SJSA1 (cell line): ENCODE measurements around the gene WDR64. TPM values are rescaled to one million over a fixed set of nuclear protein-coding genes. Genes with fewer than 3 reads are reported as not detected.
A peak's percentile ranks its signal among the peaks of the same experiment; 100 is the strongest.
"Not testable (repeated sequence)": the region's sequence is repeated elsewhere in the genome, so short reads cannot be mapped to it uniquely, and the experiment has no call there.

Source experiments
- DNase-seq, 2 experiments: peaks; one replicate each; pipeline ENCODE4 v3.0.0-alpha.2; 2015 to 2020; ENCODE audit warnings: low spot score in 2 of 2, low read depth in 1 of 2
- H3K27ac ChIP-seq: fragments of 250-450 bp; sonication (Bioruptor Pico); 2 replicates; pipeline ENCODE4 v1.5.1; 2020; ENCODE audit warnings: mild to moderate bottlenecking, moderate library complexity
- H3K27me3 ChIP-seq: fragments of 250-450 bp; sonication (Bioruptor Pico); replicated peaks from 2 replicates; pipeline ENCODE4 v1.5.1; 2020; ENCODE audit warnings: mild to moderate bottlenecking, moderate library complexity
- H3K36me3 ChIP-seq: fragments of 250-450 bp; sonication (Bioruptor Pico); 2 replicates; pipeline ENCODE4 v1.5.1; 2020; ENCODE audit warnings: mild to moderate bottlenecking
- H3K4me1 ChIP-seq: fragments of 250-450 bp; sonication (Bioruptor Pico); replicated peaks from 2 replicates; pipeline ENCODE4 v1.6.1; 2021; ENCODE audit warnings: mild to moderate bottlenecking
- H3K4me3 ChIP-seq: fragments of 250-450 bp; sonication (Bioruptor Pico); 2 replicates; pipeline ENCODE4 v1.5.1; 2020; ENCODE audit warnings: mild to moderate bottlenecking
- H3K9me3 ChIP-seq: fragments of 250-450 bp; sonication (Bioruptor Pico); replicated peaks from 2 replicates; pipeline ENCODE4 v1.5.1; 2020; ENCODE audit warnings: mild to moderate bottlenecking
- total RNA-seq: library from RNA; depleted of rRNA; stranded (reverse); fragments of >200 nt; shearing (Covaris generic); gene quantifications from 2 replicates; pipeline ENCODE4 v1.2.3, GENCODE V29; 2014

The WDR64 gene
- total RNA-seq, 1 experiment from 2014 or later: 0.24 TPM

DNA sequence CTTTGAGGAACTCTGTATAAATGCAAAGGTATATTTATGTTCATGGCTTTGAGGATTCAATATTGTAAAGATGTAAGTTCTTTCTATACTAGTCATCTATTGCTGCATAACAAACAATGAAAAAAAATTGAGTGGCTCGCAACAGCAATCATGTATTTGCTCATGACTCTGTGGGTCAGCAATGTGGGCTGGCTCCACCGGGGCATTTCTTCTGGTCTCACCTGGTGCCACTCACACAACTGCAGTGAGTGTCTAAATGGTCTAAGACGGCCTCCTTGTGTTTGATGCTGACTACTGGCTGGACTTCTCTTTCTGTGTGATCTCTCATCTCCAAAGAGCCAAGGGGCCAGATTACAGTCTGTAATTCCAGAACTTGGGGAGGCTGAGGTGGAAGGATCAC is 150.8 kb downstream of the WDR64 start:
- no peaks in the 10 kb centered on the region for H3K36me3 ChIP-seq
- no peak overlapping the region for H3K4me3 ChIP-seq
- no peak overlapping the region for H3K27ac ChIP-seq
- peaks cover 19% of the 10 kb centered on the region for H3K4me1 ChIP-seq
- H3K27me3 ChIP-seq: 0 out of 2 replicates have a peak, but pooled peaks cover 2% of the 10 kb centered on the region
- peak in 1 of 2 experiments; percentile 56 for DNase-seq
- H3K9me3 ChIP-seq: no peaks in the 10 kb centered on the region

DNA sequence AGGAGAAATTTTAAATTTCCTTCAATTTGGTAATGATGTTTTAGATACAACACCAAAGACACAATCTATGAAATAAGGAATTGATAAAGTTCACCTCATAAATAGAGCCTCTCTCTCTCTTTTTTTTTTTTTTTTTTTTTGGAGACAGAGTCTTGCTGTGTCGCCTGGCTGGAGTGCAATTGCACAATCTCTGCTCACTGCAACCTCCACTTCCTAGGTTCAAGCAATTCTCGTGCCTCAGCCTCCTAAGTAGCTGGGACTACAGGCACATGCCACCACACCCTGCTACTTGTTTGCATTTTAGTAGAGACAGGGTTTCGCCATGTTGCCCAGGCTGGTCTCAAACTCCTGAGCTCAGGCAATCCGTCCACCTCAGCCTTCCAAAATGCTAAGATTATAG is 152.6 kb downstream of the WDR64 start:
- not testable (repeated sequence) for H3K4me3 ChIP-seq, DNase-seq, H3K9me3 ChIP-seq, H3K27ac ChIP-seq, H3K36me3 ChIP-seq, H3K27me3 ChIP-seq
- peaks cover 19% of the 10 kb centered on the region for H3K4me1 ChIP-seq

GRCh38 chr1:241808265-241808664 is 156.2 kb downstream of the WDR64 start:
- H3K4me3 ChIP-seq: no peak overlapping the region
- H3K4me1 ChIP-seq: peaks cover 15% of the 10 kb centered on the region
- H3K27ac ChIP-seq: no peak overlapping the region
- H3K36me3 ChIP-seq: no peaks in the 10 kb centered on the region
- no peaks in the 10 kb centered on the region for H3K9me3 ChIP-seq
- H3K27me3 ChIP-seq: no peaks in the 10 kb centered on the region
- DNase-seq: no peak

DNA sequence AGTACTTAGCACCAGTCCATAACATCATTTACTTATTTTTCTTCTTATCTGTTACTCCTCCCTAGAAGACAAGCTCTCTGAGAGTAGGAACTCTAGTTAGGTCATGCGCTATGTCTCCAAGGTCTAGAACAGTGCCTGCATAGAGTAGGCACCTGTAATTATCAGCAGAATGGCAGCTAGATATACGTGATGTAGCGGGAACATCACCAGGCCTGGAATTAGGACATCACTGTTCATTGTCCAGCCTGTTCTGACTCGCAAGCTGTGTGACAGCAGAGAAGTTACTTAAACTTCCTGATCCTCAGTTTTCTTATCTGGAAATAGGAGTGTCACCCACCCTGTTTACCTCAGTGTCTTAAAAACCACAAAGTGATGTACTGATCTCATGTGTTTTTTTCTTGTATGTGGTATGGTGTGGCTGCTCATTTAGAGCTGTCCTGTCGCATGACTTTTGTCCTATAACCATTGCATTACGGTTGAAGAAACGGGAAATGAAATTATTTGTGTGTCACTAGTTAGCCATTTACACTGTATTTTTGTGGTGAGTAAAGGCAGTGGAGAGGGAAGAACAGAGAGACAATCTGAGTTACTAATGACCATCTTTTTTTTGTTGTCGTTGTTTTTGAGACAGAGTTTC is 158.8 kb downstream of the WDR64 start:
- Histone ChIP-seq H3K4me1 (peaks cover 15% of the 10 kb centered on the region), H3K27me3 (no peaks in the 10 kb centered on the region), H3K9me3 (no peaks in the 10 kb centered on the region)

GRCh38 chr1:241813768-241814320 is 161.8 kb downstream of the WDR64 start:
- H3K9me3 ChIP-seq: no peaks in the 10 kb centered on the region
- DNase-seq: no peak

More for the DNA sequence above, 158.8 kb downstream of the WDR64 start:
- no peak for DNase-seq
- H3K27ac ChIP-seq: no peak overlapping the region
- no peak overlapping the region for H3K4me3 ChIP-seq
- H3K36me3 ChIP-seq: no peaks in the 10 kb centered on the region

GRCh38 chr1:241816008-241816407 is 163.9 kb downstream of the WDR64 start:
- Histone ChIP-seq H3K9me3 (no peaks in the 10 kb centered on the region), H3K27ac (no peak overlapping the region), H3K27me3 (no peaks in the 10 kb centered on the region), H3K4me1 (peaks cover 19% of the 10 kb centered on the region), H3K36me3 (no peaks in the 10 kb centered on the region), H3K4me3 (no peak overlapping the region)
- DNase-seq: no peak

More at GRCh38 chr1:241813768-241814320, 161.8 kb downstream of the WDR64 start:
- no peaks in the 10 kb centered on the region for H3K27me3 ChIP-seq
- H3K36me3 ChIP-seq: no peaks in the 10 kb centered on the region
- H3K4me3 ChIP-seq: no peak overlapping the region
- peaks cover 19% of the 10 kb centered on the region for H3K4me1 ChIP-seq
- no peak overlapping the region for H3K27ac ChIP-seq

DNA sequence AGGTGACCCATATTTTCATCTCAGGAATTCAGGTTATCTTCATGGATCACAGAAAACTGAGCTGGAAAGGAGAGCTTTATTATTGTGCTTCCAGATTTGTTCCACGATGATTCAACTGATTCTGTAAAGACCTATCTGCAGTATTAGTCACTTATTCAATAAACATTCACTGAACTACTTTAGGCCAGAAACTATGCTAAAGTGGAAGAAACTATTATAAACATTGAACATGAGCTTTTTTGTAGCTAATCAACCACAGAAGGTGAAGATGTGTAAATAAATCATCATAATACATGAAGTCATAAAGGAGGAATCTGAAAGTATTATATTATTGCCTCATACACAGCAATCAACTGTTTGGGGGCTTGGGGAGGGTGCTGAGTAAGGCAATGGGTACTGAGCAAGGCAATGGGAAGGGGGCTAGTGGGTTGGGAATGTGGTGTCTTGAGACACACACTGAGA is 165.3 kb downstream of the WDR64 start:
- Histone ChIP-seq H3K27me3 (no peaks in the 10 kb centered on the region), H3K36me3 (no peaks in the 10 kb centered on the region), H3K27ac (peak overlapping the region; percentile 51)

DNA sequence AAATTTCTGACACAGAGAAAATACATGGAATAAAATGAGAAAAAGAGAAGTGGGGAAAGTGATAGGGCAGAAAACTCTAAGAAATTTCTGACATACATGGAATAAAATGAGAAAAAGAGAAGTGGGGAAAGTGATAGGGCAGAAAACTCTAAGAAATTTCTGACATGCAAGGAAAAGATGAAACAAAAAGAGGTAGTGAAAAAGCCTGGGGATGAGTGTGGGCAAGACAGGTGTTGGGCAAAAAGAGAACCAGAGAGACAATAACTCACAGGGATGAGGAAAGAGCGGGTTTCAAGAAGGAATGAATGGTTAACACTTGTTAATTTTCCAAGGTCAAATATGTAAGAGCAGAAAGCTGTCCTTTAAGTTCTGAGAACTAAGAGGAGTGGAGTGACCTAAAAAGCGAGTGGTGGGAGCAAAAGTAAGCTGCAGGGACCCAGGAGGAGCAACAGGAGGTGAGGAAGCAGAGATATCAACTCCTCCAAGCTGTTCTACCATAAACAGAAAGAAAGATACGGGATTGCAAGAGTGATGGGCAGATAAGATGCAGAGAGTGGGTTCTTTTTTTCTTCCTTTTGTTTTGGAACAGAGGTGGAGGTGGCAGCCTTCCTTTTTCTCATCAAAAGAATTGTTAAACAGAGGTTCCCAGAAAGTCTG is 166.0 kb downstream of the WDR64 start:
- no peaks in the 10 kb centered on the region for H3K9me3 ChIP-seq
- no peak for DNase-seq
- H3K27ac ChIP-seq: peak overlapping the region; percentile 51

More for the DNA sequence above, 165.3 kb downstream of the WDR64 start:
- DNase-seq: peak in 1 of 2 experiments; percentile 77
- no peak overlapping the region for H3K4me3 ChIP-seq
- H3K4me1 ChIP-seq: peaks cover 26% of the 10 kb centered on the region
- no peaks in the 10 kb centered on the region for H3K9me3 ChIP-seq

GRCh38 chr1:241819340-241819866 is 167.3 kb downstream of the WDR64 start:
- Histone ChIP-seq H3K27ac (no peak overlapping the region), H3K36me3 (no peaks in the 10 kb centered on the region), H3K4me1 (peaks cover 26% of the 10 kb centered on the region), H3K9me3 (no peaks in the 10 kb centered on the region), H3K4me3 (no peak overlapping the region), H3K27me3 (no peaks in the 10 kb centered on the region)
- DNase-seq: no peak

More for the DNA sequence above, 166.0 kb downstream of the WDR64 start:
- Histone ChIP-seq H3K36me3 (no peaks in the 10 kb centered on the region), H3K4me3 (no peak overlapping the region), H3K4me1 (peaks cover 26% of the 10 kb centered on the region), H3K27me3 (no peaks in the 10 kb centered on the region)

GRCh38 chr1:241821363-241821762 is 169.3 kb downstream of the WDR64 start:
- H3K9me3 ChIP-seq: no peaks in the 10 kb centered on the region
- no peaks in the 10 kb centered on the region for H3K36me3 ChIP-seq
- peak in 1 of 2 experiments; percentile 50 for DNase-seq

GRCh38 chr1:241822846-241823245 is 170.8 kb downstream of the WDR64 start:
- Histone ChIP-seq H3K9me3 (no peaks in the 10 kb centered on the region), H3K36me3 (no peaks in the 10 kb centered on the region), H3K4me3 (no peak overlapping the region), H3K27ac (no peak overlapping the region), H3K27me3 (no peaks in the 10 kb centered on the region), H3K4me1 (peaks cover 8% of the 10 kb centered on the region)
- no peak for DNase-seq

More at GRCh38 chr1:241821363-241821762, 169.3 kb downstream of the WDR64 start:
- no peaks in the 10 kb centered on the region for H3K27me3 ChIP-seq
- no peak overlapping the region for H3K4me3 ChIP-seq
- no peak overlapping the region for H3K27ac ChIP-seq
- H3K4me1 ChIP-seq: peaks cover 22% of the 10 kb centered on the region

DNA sequence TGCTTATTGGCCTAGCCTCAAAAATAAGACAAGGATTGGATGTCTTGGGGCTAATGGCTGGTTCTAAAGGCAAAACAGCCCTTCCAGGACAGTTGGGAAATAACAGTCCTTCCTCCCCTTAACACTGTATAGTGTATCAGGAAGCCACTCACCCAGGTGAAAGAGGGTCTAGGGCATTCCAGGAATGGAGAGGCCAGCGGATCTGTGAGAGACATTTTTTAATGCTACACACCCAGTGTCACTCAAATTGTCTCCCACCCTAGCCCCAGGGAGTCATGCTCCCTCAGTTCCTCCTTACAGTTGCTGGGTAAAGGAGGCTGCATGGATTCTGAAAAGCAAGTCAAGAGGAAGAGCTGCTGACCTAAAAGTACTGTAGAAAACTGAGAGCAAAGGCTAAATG is 171.8 kb downstream of the WDR64 start:
- no peak overlapping the region for H3K27ac ChIP-seq
- peaks cover 17% of the 10 kb centered on the region for H3K4me1 ChIP-seq
- H3K27me3 ChIP-seq: no peaks in the 10 kb centered on the region
- H3K36me3 ChIP-seq: no peaks in the 10 kb centered on the region
- H3K4me3 ChIP-seq: no peak overlapping the region
- DNase-seq: no peak
- H3K9me3 ChIP-seq: no peaks in the 10 kb centered on the region

- H3K9me3 ChIP-seq: no peaks in the 10 kb centered on the region
- H3K4me3 ChIP-seq: no peak overlapping the region
- H3K36me3 ChIP-seq: no peaks in the 10 kb centered on the region
- no peak for DNase-seq
- H3K27ac ChIP-seq: no peak overlapping the region
- H3K27me3 ChIP-seq: no peaks in the 10 kb centered on the region
- peaks cover 18% of the 10 kb centered on the region for H3K4me1 ChIP-seq
These were observed 173.5 kb downstream of the WDR64 start for GRCh38 chr1:241825581-241825980.

DNA sequence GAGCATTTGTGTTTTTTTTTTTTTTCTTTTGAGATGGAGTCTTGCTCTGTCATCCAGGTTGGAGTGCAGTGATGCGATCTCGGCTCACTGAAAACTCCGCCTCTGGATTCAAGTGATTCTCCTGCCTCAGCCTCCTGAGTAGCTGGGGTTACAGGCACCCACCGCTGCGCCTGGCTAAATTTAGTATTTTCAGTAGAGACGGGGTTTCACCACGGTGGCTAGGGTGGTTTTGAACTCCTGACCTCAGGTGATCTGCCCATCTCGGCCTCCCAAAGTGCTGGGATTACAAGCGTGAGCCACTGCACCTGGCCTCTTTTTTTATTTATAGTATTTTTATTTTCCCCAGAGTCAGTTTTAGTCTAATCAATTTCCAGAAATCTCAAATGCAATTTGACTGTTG is 174.5 kb downstream of the WDR64 start:
- not testable (repeated sequence) for H3K9me3 ChIP-seq, H3K4me3 ChIP-seq, H3K27me3 ChIP-seq, H3K36me3 ChIP-seq, DNase-seq, H3K27ac ChIP-seq
- peaks cover 17% of the 10 kb centered on the region for H3K4me1 ChIP-seq
